Superior temporal gyrus (tissue), 1 donor: ENCODE measurements around the gene PMEPA1.
"Not testable (repeated sequence)": the region's sequence is repeated elsewhere in the genome, so short reads cannot be mapped to it uniquely, and the experiment has no call there.

Source experiments
- DNase-seq: peaks from one replicate; pipeline ENCODE4 v3.0.0-alpha.2; 2016; ENCODE audit errors: extremely low spot score

The PMEPA1 gene

GRCh38 chr20:57650756-57651483 is 58.9 kb downstream of the PMEPA1 start:
- no peak for DNase-seq

- DNase-seq = no peak
These were observed 59.5 kb downstream of the PMEPA1 start for GRCh38 chr20:57650266-57650665.

- no peak for DNase-seq
These were observed 60.2 kb downstream of the PMEPA1 start for GRCh38 chr20:57649617-57650015.

- no peak for DNase-seq
These were observed 60.8 kb downstream of the PMEPA1 start for GRCh38 chr20:57648878-57649616.

- DNase-seq = no peak
These were observed 61.7 kb downstream of the PMEPA1 start for GRCh38 chr20:57647933-57648785.

GRCh38 chr20:57647006-57647932 is 62.5 kb downstream of the PMEPA1 start:
- DNase-seq = no peak

- no peak for DNase-seq
These were observed 70.9 kb downstream of the PMEPA1 start for GRCh38 chr20:57638895-57639236.

GRCh38 chr20:57638173-57638894 is 71.5 kb downstream of the PMEPA1 start:
- no peak for DNase-seq

- no peak for DNase-seq
These were observed 75.8 kb downstream of the PMEPA1 start for GRCh38 chr20:57633945-57634491.

GRCh38 chr20:57632286-57632685 is 77.5 kb downstream of the PMEPA1 start:
- DNase-seq = no peak

GRCh38 chr20:57630061-57630460 is 79.8 kb downstream of the PMEPA1 start:
- no peak for DNase-seq

- DNase-seq = not testable (repeated sequence)
These were observed 80.3 kb downstream of the PMEPA1 start for GRCh38 chr20:57629491-57629901.

GRCh38 chr20:57628962-57629308 is 80.9 kb downstream of the PMEPA1 start:
- DNase-seq = not testable (repeated sequence)

- DNase-seq = peak; percentile 28
These were observed 81.5 kb downstream of the PMEPA1 start for GRCh38 chr20:57628047-57628961.

- no peak for DNase-seq
These were observed 82.5 kb downstream of the PMEPA1 start for GRCh38 chr20:57627339-57627738.

- DNase-seq = no peak
These were observed 83.8 kb downstream of the PMEPA1 start for GRCh38 chr20:57625978-57626377.

GRCh38 chr20:57625181-57625958 is 84.4 kb downstream of the PMEPA1 start:
- no peak for DNase-seq

GRCh38 chr20:57624124-57624523 is 85.7 kb downstream of the PMEPA1 start:
- no peak for DNase-seq
